ENCODE data around the gene COA5.

COA5 gene

DNA sequence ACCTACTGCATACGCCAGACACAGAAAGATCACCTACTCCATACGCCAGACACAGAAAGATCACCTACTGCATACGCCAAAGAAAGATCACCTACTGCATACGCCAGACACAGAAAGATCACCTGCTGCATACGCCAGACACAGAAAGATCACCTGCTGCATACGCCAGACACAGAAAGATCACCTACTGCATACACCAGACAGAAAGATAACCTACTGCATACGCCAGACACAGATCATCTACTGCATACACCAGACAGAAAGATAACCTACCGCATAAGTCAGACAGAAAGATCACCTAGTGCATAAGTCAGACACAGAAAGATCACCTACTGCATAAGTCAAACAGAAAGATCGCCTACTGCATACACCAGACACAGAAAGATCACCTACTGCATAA, 25.8 kb downstream of the COA5 start:
- no peak for DNase-seq (ENCODE audit: low read depth)
- TF ChIP-seq, protein P1, sequence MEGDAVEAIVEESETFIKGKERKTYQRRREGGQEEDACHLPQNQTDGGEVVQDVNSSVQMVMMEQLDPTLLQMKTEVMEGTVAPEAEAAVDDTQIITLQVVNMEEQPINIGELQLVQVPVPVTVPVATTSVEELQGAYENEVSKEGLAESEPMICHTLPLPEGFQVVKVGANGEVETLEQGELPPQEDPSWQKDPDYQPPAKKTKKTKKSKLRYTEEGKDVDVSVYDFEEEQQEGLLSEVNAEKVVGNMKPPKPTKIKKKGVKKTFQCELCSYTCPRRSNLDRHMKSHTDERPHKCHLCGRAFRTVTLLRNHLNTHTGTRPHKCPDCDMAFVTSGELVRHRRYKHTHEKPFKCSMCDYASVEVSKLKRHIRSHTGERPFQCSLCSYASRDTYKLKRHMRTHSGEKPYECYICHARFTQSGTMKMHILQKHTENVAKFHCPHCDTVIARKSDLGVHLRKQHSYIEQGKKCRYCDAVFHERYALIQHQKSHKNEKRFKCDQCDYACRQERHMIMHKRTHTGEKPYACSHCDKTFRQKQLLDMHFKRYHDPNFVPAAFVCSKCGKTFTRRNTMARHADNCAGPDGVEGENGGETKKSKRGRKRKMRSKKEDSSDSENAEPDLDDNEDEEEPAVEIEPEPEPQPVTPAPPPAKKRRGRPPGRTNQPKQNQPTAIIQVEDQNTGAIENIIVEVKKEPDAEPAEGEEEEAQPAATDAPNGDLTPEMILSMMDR (IDR thresholded peaks at IDR 0.05; ENCODE audit: low read depth, low read length, missing control alignments): no peak
- H3K4me3 ChIP-seq (ENCODE audit: low read depth, low read length): no peak overlapping the region

DNA sequence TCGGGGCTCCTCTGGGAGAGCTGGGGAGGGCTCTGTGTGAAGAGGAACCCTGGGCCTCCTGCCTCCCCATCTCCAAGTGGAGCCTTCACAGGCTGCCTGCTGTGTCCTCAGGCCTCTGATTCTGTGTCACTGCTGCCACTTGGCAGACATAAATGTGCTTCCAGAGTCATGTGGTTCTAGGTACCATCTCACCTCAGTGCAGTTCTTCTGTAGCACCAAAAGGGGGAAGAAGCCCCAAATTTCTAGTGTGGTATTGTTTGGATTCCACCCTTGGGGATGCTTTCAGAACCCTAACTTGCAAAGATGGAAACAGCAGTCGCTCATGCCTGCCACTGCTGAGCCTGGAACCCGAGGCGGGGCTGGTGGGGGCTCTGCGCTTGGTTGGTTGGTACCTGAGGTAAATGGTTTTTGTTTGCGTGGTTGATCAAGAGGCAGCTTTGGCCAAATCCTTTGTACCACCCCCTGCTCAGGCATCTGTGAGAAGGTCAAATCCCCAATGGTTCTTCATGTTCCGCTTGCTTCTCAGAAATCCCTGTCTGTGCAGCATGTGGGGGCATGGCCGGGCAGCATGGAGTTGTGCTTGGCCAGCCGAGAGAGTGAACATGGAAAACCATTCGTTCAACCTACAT, 27.5 kb downstream of the COA5 start:
- no peak overlapping the region for H3K4me3 ChIP-seq (ENCODE audit: low read depth, low read length)
- TF ChIP-seq, protein P1 (IDR thresholded peaks at IDR 0.05; ENCODE audit: low read depth, low read length, missing control alignments): peak; percentile 30
- DNase-seq (ENCODE audit: low read depth): no peak

DNA sequence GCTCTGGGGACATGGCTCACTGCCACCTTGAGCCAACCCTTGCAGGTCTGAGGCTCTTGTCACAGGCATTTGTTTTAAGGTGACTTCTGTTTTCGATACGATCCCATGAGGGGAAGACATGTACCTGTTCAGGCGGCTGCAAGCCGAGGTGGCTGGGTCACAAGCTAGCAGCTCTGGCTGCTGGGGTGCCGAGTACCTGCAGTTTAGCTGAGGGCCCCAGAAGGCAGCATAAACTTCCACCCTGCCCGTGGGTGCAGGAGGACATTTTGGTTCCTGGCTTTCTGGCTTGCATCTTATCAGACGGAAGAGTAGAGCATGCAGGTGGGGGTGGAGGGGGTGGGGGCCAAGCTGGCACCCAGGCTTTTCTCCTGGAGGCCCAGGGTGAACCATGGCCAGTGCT, 28.4 kb downstream of the COA5 start:
- no peak overlapping the region for H3K4me3 ChIP-seq (ENCODE audit: low read depth, low read length)
- TF ChIP-seq, protein P1 (IDR thresholded peaks at IDR 0.05; ENCODE audit: low read depth, low read length, missing control alignments): no peak
- DNase-seq (ENCODE audit: low read depth): no peak

DNA sequence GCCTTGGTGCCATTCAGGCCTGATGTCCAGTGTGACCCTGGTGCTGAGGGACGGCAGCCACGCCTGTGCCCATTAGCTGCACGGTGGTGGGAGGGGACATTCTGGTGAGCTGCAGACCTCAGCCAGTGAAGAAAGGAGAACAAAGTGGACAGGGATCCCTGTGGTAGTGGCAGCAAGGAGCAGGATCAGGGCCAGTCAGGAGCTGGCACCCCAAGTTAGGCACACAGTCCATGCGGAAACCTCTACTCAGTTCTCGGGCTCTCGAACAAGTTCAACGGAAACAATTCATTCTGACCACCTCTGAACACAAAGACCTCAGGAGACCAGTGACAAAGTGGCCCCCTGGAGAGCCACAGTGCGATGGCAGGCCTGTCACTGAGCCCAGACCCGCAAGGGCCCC, 30.1 kb downstream of the COA5 start:
- TF ChIP-seq, protein P1 (IDR thresholded peaks at IDR 0.05; ENCODE audit: low read depth, low read length, missing control alignments): no peak
- H3K4me3 ChIP-seq (ENCODE audit: low read depth, low read length): no peak overlapping the region
- DNase-seq (ENCODE audit: low read depth): no peak

DNA sequence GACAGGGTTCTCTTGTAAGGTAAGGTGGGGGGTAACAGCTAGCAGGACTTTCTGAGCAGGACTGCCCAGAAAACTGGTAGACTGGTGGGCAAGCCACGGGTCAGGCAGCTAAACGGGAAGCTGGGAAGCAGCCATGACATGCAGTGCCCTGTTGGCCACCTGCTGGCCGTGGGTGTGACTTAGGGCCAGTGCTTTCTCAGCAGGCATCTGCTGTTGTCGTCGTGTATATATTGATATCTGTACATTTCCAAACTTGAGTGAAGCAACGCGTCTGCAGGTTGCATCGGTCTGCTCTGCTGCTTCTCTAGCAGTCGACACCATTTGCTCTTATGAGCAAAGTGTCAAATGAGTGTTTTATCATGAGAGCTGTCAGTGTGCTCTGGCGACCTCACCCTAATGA, 31.0 kb downstream of the COA5 start:
- DNase-seq (ENCODE audit: low read depth): no peak
- TF ChIP-seq, protein P1 (IDR thresholded peaks at IDR 0.05; ENCODE audit: low read depth, low read length, missing control alignments): no peak
- H3K4me3 ChIP-seq (ENCODE audit: low read depth, low read length): no peak overlapping the region

DNA sequence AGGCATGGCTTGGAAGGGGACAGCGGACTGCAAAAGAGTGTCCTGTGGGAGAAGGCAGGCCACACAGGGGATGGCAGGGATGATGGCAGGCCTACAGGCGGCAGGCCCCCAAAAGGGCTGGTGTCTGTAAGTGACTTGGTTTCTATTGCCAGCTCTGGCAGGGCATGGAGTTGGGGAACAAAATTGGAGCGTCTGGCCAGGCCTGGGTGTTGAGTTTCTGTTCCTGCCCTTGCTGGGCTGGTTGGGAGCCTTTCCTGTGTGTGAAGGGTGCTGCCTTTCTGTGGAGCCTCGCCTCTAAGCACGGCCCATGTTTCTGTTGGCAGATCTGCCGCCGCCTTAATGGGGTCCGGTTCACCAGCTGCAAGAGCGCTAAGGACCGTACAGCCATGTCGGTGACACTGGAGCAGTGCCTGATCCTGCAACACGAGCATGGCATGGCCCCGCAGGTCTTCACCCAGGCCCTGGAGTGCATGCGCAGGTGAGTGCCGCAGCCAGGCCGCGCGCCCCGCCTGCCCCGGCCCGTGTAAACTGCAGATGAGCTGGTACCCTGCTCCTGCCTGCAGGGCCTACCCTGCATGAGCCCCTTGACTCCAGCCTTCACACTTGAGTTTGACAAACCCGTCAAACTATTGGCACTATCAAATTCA, 31.5 kb downstream of the COA5 start:
- no peak for DNase-seq (ENCODE audit: low read depth)
- no peak overlapping the region for H3K4me3 ChIP-seq (ENCODE audit: low read depth, low read length)
- TF ChIP-seq, protein P1 (IDR thresholded peaks at IDR 0.05; ENCODE audit: low read depth, low read length, missing control alignments): no peak

DNA sequence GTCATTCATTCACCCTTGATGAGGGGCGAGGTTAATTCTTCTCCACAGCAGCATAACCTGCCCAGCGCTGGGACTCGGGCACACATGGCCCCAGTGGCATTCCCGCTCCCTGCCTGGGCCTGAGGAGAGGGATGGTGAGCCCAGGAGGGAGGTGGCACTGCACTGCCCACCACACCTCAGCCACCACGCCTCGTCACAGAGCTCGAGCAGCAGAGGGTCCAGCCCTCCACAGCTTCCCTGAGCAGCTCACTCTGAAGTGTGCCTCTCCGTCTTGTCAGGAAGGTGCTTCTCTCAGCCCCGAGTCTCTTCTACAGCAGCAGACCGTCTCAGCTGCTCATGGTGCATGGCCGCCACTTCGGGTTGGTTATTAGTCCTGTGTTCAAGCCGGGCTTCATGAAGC, 34.9 kb downstream of the COA5 start:
- DNase-seq (ENCODE audit: low read depth): no peak
- no peak overlapping the region for H3K4me3 ChIP-seq (ENCODE audit: low read depth, low read length)
- TF ChIP-seq, protein P1 (IDR thresholded peaks at IDR 0.05; ENCODE audit: low read depth, low read length, missing control alignments): no peak

Measured in GM12864 (cell line).